ENCODE results near the gene HAND1. TPM values are rescaled to one million over a fixed set of nuclear protein-coding genes. Genes with fewer than 3 reads are reported as not detected.

Gene HAND1
- total RNA-seq, 4 donors from 2014 or later, result not detected

DNA sequence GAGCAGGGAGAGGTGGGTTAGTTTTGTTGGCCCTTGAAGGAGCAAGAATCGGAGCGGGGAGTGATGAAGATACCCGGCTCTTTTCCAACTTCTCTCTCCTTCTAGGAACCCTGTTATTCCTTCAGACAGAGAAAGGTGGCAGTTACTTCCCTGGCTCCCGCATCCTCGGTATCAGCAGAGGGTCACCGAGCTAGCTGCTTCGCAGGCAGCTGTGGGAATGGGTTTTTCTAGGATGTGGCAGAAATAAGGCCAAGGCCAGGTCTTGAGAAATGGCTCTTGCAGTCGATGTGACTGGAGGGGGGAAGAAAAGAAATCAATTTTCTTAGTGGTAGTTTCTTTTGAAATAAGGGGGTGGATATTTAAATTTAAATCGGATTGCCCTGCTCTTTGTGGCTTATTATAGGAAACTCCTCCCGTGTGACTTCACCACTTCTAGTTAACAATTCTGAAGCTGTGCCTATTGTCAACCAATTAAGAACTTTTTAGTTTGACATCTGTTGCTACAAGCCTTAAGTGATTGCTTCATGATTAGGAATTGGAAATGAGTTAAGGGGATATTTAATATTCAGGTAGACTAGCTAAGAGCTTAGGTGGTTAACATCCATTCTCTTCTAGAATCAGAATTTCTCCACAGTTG is 30.8 kb downstream of the HAND1 start:
- no peak for ATAC-seq
- no peak for TF ChIP-seq POLR2A (IDR thresholded peaks at IDR 0.05)
- TF ChIP-seq, protein P1, sequence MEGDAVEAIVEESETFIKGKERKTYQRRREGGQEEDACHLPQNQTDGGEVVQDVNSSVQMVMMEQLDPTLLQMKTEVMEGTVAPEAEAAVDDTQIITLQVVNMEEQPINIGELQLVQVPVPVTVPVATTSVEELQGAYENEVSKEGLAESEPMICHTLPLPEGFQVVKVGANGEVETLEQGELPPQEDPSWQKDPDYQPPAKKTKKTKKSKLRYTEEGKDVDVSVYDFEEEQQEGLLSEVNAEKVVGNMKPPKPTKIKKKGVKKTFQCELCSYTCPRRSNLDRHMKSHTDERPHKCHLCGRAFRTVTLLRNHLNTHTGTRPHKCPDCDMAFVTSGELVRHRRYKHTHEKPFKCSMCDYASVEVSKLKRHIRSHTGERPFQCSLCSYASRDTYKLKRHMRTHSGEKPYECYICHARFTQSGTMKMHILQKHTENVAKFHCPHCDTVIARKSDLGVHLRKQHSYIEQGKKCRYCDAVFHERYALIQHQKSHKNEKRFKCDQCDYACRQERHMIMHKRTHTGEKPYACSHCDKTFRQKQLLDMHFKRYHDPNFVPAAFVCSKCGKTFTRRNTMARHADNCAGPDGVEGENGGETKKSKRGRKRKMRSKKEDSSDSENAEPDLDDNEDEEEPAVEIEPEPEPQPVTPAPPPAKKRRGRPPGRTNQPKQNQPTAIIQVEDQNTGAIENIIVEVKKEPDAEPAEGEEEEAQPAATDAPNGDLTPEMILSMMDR (IDR thresholded peaks at IDR 0.05 in 4 of 5, conservative IDR thresholded peaks at IDR 0.05 in 1 of 5), result no peak
- H3K4me3 ChIP-seq, result peak overlapping the region; percentile 74 to 88 (median 85)
- H3K36me3 ChIP-seq, result peaks cover 0 to 16% of the 10 kb centered on the region in 2 donors
- H3K27ac ChIP-seq, result peak overlapping the region; percentile 62 to 84 (median 78)
- DNase-seq, result no peak
- no peaks in the 10 kb centered on the region for H3K9me3 ChIP-seq
- no peaks in the 10 kb centered on the region for H3K27me3 ChIP-seq
- in situ Hi-C loops (cut with MboI; ENCODE audit: low sequenced_read_pairs in 4 of 4) (no loop called here), intact Hi-C loops (cut with DNase I; ENCODE audit: low total_unique reads) (loop anchor here (5.0 kb wide), 2 partner anchors 255 to 405 kb away; partner anchors contain the start of gene GALNT10)
- peaks cover 22 to 42% of the 10 kb centered on the region in 2 donors for H3K4me1 ChIP-seq

DNA sequence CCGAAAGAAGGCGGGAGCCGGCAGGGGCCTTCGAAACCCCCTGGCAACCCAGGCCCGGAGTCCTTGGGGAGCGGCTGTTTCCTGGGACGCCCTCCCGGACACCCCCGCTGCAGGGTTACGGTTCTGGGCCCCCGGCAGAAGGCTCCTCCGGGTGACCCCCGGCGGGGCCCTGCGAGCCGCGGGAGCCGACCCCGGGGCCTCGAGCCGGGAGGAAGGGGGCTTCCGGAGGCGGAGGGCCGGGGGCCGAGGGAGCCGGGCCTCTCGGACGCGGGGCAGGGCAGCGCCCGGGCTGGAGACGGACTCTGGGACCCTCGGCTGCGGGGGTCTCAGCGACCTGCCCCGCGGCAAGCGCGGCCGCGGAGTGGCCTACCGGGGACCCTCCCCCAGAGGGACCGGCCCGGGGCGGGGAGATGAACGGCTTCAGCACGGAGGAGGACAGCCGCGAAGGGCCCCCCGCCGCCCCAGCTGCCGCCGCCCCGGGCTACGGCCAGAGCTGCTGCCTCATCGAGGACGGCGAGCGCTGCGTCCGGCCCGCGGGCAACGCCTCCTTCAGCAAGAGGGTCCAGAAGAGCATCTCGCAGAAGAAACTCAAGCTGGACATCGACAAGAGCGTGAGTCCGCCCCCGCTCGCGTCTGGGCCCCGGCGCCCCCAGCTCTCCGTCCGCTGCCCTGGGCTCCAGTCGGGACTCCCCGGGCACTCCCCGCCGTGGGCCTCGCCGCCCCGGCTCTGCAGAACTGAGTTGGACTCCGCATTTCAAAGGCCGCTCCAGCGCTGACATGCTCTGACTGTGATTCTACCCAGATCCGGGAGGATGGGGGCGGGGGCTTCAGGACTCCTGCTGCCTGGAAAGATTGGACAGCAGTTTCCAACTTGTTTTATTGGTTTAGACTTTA is 31.6 kb downstream of the HAND1 start:
- Histone ChIP-seq H3K36me3 (peaks cover 0 to 9% of the 10 kb centered on the region in 2 donors), H3K9me3 (no peaks in the 10 kb centered on the region), H3K27ac (peak overlapping the region; percentile 62 to 84 (median 78)), H3K4me1 (peaks cover 22 to 42% of the 10 kb centered on the region in 2 donors), H3K4me3 (peak overlapping the region; percentile 74 to 88 (median 85)), H3K27me3 (no peaks in the 10 kb centered on the region)
- DNase-seq (peak in 1 of 2 donors; percentile 13), ATAC-seq (peak; percentile 19 to 34)
- TF ChIP-seq, protein P1 (IDR thresholded peaks at IDR 0.05 in 4 of 5, conservative IDR thresholded peaks at IDR 0.05 in 1 of 5), result no peak
- TF ChIP-seq POLR2A (IDR thresholded peaks at IDR 0.05), result no peak
- intact Hi-C loops (cut with DNase I; ENCODE audit: low total_unique reads), result loop anchor here (5.0 kb wide), 2 partner anchors 254 to 404 kb away; partner anchors contain the start of gene GALNT10
- in situ Hi-C loops (cut with MboI; ENCODE audit: low sequenced_read_pairs in 4 of 4), result no loop called here

DNA sequence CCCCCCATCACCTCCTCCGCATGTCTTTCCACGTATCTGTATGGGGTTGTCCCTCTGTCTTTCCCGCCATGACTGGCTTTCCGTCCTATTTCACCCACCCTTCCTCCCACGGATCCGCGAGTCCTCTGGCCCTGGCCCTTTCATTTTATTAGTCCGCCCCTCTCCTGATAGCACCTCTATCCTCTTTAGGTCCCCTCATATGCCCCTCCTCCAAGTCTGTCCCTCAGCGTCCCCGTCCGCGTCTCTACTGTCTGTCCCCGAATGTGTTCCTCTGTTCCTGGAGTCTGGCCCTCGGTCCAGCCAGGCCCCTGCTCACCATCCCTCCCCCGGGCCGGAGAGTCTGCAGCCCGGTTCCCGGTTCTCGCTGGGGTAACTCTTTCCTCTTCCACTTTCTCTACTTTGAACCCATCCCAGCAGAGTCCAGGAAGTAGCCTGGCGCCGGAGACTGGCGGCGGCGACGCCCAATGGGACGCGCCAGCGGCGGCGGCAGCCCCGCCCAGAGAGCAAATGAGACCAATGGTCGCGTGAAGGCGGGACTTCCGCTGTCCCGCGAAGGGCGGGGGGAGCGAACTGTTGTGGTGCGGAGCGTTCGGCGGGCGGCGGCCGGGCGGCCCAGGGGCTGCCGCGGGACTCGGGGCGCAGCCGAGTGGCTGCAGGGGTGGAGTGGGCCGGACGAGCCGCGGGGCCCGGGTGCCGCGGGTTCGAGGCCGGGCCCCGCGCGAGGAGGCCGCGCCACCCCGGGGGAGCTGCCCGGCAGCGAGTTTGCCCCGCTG is 32.4 kb downstream of the HAND1 start, which contains the start of gene SAP30L:
SAP30L (plus strand) TSS at position 576 of the 773 bp plus-strand sequence. CDS start 608 bp downstream, outside the sequence.
- Histone ChIP-seq H3K9me3 (no peaks in the 10 kb centered on the region), H3K27ac (peak within 1 kb of the TSS; percentile 75 to 84 (median 82)), H3K36me3 (peaks cover 0 to 7% of the 10 kb centered on the region in 2 donors), H3K4me1 (peaks cover 22 to 42% of the 10 kb centered on the region in 2 donors), H3K4me3 (peak within 1 kb of the TSS; percentile 83 to 96 (median 88)), H3K27me3 (no peaks in the 10 kb centered on the region)
- TF ChIP-seq POLR2A (IDR thresholded peaks at IDR 0.05), result peak; percentile 71 to 83
- TF ChIP-seq, protein P1 (IDR thresholded peaks at IDR 0.05 in 4 of 5, conservative IDR thresholded peaks at IDR 0.05 in 1 of 5), result no peak
- in situ Hi-C loops (cut with MboI; ENCODE audit: low sequenced_read_pairs in 4 of 4) (no loop called here), intact Hi-C loops (cut with DNase I; ENCODE audit: low total_unique reads) (loop anchor here (5.0 kb wide), 2 partner anchors 253 to 403 kb away; partner anchors contain the start of gene GALNT10)
- peak; percentile 94 to 96 for ATAC-seq
- peak; percentile 87 to 95 for DNase-seq
